Bone marrow (tissue), 2 donors: Measurements from ENCODE around the gene KPTN.
A peak's percentile ranks its signal among the peaks of the same experiment; 100 is the strongest.

Experiments
- DNase-seq, 2 donors: peaks; one replicate each; lab custom pipeline; 2025; lab: John Stamatoyannopoulos, UW

Gene KPTN

GRCh38 chr19:47483800-47484690 lies at the start of gene KPTN:
KPTN (minus strand) TSS chr19:47484219; CDS start chr19:47484160, 59 bp downstream.
- peak; percentile 75 to 91 for DNase-seq

GRCh38 chr19:47531640-47532387 lies 47.8 kb upstream of the KPTN start:
- DNase-seq = no peak

- DNase-seq = no peak
Observed at GRCh38 chr19:47529018-47529742, 45.2 kb upstream of the KPTN start.

- no peak for DNase-seq
Observed at GRCh38 chr19:47526798-47527197, 42.8 kb upstream of the KPTN start.

GRCh38 chr19:47523473-47523872 lies 39.5 kb upstream of the KPTN start:
- no peak for DNase-seq

- no peak for DNase-seq
Observed at GRCh38 chr19:47521473-47522180, 37.6 kb upstream of the KPTN start.

GRCh38 chr19:47520839-47521238 lies 36.8 kb upstream of the KPTN start:
- no peak for DNase-seq

GRCh38 chr19:47520343-47520806 lies 36.4 kb upstream of the KPTN start:
- DNase-seq = no peak

- DNase-seq = no peak
Observed at GRCh38 chr19:47518854-47519253, 34.8 kb upstream of the KPTN start.

- DNase-seq = no peak
Observed at GRCh38 chr19:47518139-47518538, 34.1 kb upstream of the KPTN start.

GRCh38 chr19:47514869-47515588 lies 31.0 kb upstream of the KPTN start, which contains the start of gene NAPA:
NAPA (minus strand) TSS chr19:47515063; CDS start chr19:47514940, 123 bp downstream.
- peak; percentile 96 to 99 for DNase-seq

GRCh38 chr19:47514151-47514868 lies 30.3 kb upstream of the KPTN start:
- no peak for DNase-seq

GRCh38 chr19:47512948-47513319 lies 28.9 kb upstream of the KPTN start:
- no peak for DNase-seq

- no peak for DNase-seq
Observed at GRCh38 chr19:47512183-47512947, 28.3 kb upstream of the KPTN start.

- DNase-seq = no peak
Observed at GRCh38 chr19:47511681-47512080, 27.7 kb upstream of the KPTN start.

- DNase-seq = no peak
Observed at GRCh38 chr19:47511128-47511517, 27.1 kb upstream of the KPTN start.

- no peak for DNase-seq
Observed at GRCh38 chr19:47510516-47511127, 26.6 kb upstream of the KPTN start.

- DNase-seq = no peak
Observed at GRCh38 chr19:47509973-47510372, 26.0 kb upstream of the KPTN start.
